GM12873 (cell line): Measurements from ENCODE around the gene NLRP6.
A peak's percentile ranks its signal among the peaks of the same experiment; 100 is the strongest.
"Not testable (repeated sequence)": the region's sequence is repeated elsewhere in the genome, so short reads cannot be mapped to it uniquely, and the experiment has no call there.

ENCODE experiments used
- TF ChIP-seq, protein P1 (sequence below): IDR thresholded peaks from 2 replicates; pipeline ENCODE4 v1.5.1; 2012; ENCODE audit warnings: low read depth, mild to moderate bottlenecking, moderate library complexity, low read length, control low read depth; ENCODE audit not compliant: insufficient read depth; ENCODE audit errors: missing control alignments

NLRP6 gene

DNA sequence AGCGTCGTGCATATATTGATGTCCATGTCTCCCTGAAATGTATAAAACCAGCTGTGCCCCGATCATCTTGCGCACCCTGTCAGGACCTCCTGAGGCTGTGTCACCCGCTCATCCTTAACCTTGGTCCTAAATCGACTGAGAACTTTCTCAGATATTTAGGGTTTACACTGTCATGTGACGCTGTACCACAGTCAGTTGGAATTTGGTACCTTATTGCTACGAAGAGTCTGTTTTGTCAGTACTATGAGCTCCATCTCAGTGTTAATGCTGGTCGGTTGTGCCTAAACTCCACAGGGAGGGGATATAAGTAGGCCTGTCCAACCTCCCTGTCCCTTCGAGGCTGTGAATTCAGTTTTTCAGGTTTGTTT, 27.6 kb downstream of the NLRP6 start:
- TF ChIP-seq, protein P1, sequence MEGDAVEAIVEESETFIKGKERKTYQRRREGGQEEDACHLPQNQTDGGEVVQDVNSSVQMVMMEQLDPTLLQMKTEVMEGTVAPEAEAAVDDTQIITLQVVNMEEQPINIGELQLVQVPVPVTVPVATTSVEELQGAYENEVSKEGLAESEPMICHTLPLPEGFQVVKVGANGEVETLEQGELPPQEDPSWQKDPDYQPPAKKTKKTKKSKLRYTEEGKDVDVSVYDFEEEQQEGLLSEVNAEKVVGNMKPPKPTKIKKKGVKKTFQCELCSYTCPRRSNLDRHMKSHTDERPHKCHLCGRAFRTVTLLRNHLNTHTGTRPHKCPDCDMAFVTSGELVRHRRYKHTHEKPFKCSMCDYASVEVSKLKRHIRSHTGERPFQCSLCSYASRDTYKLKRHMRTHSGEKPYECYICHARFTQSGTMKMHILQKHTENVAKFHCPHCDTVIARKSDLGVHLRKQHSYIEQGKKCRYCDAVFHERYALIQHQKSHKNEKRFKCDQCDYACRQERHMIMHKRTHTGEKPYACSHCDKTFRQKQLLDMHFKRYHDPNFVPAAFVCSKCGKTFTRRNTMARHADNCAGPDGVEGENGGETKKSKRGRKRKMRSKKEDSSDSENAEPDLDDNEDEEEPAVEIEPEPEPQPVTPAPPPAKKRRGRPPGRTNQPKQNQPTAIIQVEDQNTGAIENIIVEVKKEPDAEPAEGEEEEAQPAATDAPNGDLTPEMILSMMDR, result no peak

DNA sequence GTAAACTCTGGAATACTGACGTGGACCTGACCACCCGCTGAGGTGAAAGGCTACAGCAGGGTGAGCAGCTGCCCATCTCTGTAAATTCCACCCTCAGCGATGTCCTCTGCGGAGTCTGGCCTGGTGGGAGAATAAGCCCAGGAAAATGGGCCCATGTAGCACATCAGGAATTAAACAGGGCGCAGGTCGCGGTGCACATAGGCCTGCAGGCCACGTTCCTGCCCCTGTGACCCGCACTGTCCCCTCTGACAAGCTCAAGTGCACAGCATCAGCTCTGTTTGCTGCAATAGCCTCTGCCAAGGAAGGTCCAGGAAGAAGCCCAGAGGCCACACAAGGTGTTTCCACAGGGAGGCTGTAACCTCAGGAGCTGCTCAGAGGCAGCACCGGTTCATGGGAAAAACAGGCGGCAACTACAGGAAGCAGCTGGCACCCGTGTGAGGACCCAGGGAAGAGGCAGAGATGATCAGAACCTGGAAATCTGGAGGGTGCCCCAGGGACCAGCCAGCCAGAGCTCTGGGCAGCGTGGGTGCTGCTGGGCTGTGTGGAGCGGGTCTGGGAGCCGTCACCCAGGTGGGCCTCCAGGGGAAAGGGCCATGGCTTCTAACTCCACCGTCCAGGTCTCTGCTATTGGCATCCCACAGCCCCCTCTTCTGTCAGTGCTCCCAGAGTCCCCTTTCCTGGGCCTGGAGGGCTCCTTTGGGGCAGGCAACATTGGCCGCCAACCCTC, 28.6 kb downstream of the NLRP6 start:
- TF ChIP-seq, protein P1, result no peak

- TF ChIP-seq, protein P1, result not testable (repeated sequence)
These were observed 29.8 kb downstream of the NLRP6 start, which contains the start of gene IFITM2 for GRCh38 chr11:307766-308708. Gene IFITM2, plus strand, starts transcription at chr11:307816. Its CDS starts 377 bp downstream, at chr11:308193.

DNA sequence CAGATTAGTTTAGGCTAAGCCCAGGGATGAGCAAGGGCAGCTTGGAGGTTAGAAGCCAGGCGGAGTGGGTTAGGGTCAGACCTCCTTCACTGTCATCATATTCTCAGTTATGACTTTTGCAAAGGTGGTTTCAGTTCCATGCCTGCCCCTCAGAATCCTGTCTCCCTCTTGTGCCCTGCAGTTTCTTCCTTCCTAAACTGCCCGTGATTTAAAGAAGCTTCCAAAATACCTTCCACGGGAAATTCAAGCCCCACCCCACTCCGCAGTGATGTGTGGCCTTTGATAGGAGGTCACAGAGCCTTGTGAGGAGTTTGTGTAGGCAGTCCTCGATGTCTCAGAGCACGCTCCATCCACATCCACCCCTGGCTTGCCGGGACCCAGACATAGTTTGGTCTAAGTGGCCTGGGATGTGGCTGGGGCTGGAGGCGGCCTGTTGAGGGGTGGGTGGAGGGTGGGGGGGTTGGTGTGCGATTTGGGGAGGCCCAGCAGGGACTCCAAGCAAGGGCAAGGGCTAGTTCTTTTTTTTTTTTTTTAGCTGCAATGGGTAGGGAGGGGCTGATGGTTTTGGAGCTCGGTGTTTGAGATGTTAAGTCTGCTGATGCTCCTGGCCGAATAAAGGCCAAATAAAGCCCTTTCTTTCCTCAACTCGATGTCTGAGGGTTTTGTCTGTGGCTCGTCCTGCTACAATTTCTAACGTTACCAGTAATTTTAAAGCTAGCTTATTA, 34.0 kb downstream of the NLRP6 start:
- TF ChIP-seq, protein P1, result no peak

- TF ChIP-seq, protein P1, result no peak
These were observed 35.1 kb downstream of the NLRP6 start for GRCh38 chr11:313304-313786.

- TF ChIP-seq, protein P1, result peak; percentile 1
These were observed 35.8 kb downstream of the NLRP6 start, which contains the start of gene IFITM1 for GRCh38 chr11:313787-314553. Gene IFITM1, plus strand, starts transcription at chr11:314040. Its CDS starts 131 bp downstream, at chr11:314171.
